OCI-LY3 (cell line): ENCODE data around the gene CFAP410.

Source experiments
- CTCF ChIP-seq: fragments of 200-600, 300-600 bp; sonication (generic); IDR thresholded peaks from 2 replicates; pipeline ENCODE4 v1.5.1; 2014; ENCODE audit warnings: antibody characterized with exemption, low read length, low read depth
- EZH2phosphoT487 ChIP-seq: fragments of 200-600 bp; shearing (Covaris generic); IDR thresholded peaks from 2 replicates; pipeline ENCODE4 v1.6.1; 2018; ENCODE audit warnings: antibody characterized with exemption, mixed run types, low read depth

GRCh38 chr21:44359396-44359795 lies 20.2 kb upstream of the CFAP410 start:
- TF ChIP-seq CTCF (no peak), EZH2phosphoT487 (no peak)
